Activated T-helper 1 cell treated with anti-CD3 and anti-CD28 coated beads, Interleukin-12 subunit alpha, Interleukin-12 subunit beta, Interleukin-2, Interleukin-4 antibody, amounts not matched to agents 30 ng/mL and 10 ng/mL and 1 ng/mL, durations not matched to agents 14 hours and 24 hours and 36 hours (primary cell): ENCODE data around the gene ADGRA1. TPM values are rescaled to one million over a fixed set of nuclear protein-coding genes. Genes with fewer than 3 reads are reported as not detected.

ENCODE experiments used
- DNase-seq: peaks from one replicate; pipeline ENCODE4 v3.0.0; 2021; ENCODE audit warnings: low spot score
- H3K27ac Mint-ChIP-seq: one replicate; pipeline ENCODE4 v1.8.0; 2021; ENCODE audit warnings: mild to moderate bottlenecking, mixed read lengths
- H3K27me3 Mint-ChIP-seq: one replicate; pipeline ENCODE4 v1.8.0; 2022; ENCODE audit warnings: mild to moderate bottlenecking, moderate library complexity, mixed read lengths; ENCODE audit not compliant: insufficient read depth
- H3K36me3 Mint-ChIP-seq: one replicate; pipeline ENCODE4 v1.8.0; 2021; ENCODE audit warnings: low read depth, mixed read lengths
- H3K4me1 Mint-ChIP-seq: one replicate; pipeline ENCODE4 v1.8.0; 2021; ENCODE audit warnings: low read depth, mixed read lengths
- H3K4me3 Mint-ChIP-seq: one replicate; pipeline ENCODE4 v1.8.0; 2021; ENCODE audit warnings: mild to moderate bottlenecking, moderate library complexity, mixed read lengths
- H3K9me3 Mint-ChIP-seq: one replicate; pipeline ENCODE4 v1.8.0; 2021; ENCODE audit warnings: mixed read lengths
- intact Hi-C: fragments of 100-400 bp; cut with micrococcal nuclease; formaldehyde crosslinking; loops from one replicate; pipeline ENCODE4 v1.15.1; 2024
- total RNA-seq: library from RNA; stranded (reverse); gene quantifications from 2 replicates; pipeline ENCODE4 v1.2.3, GENCODE V29; 2022

The ADGRA1 gene, protein sequence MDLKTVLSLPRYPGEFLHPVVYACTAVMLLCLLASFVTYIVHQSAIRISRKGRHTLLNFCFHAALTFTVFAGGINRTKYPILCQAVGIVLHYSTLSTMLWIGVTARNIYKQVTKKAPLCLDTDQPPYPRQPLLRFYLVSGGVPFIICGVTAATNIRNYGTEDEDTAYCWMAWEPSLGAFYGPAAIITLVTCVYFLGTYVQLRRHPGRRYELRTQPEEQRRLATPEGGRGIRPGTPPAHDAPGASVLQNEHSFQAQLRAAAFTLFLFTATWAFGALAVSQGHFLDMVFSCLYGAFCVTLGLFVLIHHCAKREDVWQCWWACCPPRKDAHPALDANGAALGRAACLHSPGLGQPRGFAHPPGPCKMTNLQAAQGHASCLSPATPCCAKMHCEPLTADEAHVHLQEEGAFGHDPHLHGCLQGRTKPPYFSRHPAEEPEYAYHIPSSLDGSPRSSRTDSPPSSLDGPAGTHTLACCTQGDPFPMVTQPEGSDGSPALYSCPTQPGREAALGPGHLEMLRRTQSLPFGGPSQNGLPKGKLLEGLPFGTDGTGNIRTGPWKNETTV
- total RNA-seq: not detected in 2 replicates

DNA sequence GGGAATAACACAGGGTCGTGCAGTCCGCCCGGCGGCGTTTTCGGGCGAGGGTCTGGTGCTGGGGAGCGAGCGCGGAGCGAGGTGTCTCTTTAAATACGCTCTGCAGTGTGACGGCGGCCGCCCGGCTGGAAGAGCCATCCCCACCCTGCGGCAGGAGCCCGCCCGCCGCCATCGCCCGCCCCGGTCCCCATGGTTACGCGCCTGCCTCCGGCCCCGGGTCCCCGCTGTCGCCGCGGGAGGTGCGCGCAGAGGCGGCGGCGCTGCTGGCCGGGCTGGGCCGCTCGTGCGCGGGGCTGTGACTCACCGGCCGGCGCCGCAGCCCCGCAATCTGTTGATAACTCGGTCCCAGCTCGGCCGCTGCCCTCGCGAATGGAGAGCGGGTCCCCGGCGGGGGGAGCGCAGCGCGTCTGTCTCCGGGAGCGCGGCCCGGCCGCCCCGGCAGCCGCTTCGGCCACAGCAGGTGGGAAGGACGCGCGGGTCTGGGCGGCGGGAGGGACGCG, at the start of gene ADGRA1:
Gene ADGRA1 (plus strand): TSS at position 246 of the 500 bp plus-strand sequence. CDS start 986 bp downstream, outside the sequence.
- DNase-seq: no peak
- Mint-ChIP-seq H3K36me3 (no peaks in the 10 kb centered on the region), H3K27me3 (peaks cover 14% of the 10 kb centered on the region), H3K4me1 (no peaks in the 10 kb centered on the region), H3K9me3 (no peaks in the 10 kb centered on the region), H3K27ac (no peak within 1 kb of the TSS), H3K4me3 (no peak within 1 kb of the TSS)
- intact Hi-C loops: no loop called here

DNA sequence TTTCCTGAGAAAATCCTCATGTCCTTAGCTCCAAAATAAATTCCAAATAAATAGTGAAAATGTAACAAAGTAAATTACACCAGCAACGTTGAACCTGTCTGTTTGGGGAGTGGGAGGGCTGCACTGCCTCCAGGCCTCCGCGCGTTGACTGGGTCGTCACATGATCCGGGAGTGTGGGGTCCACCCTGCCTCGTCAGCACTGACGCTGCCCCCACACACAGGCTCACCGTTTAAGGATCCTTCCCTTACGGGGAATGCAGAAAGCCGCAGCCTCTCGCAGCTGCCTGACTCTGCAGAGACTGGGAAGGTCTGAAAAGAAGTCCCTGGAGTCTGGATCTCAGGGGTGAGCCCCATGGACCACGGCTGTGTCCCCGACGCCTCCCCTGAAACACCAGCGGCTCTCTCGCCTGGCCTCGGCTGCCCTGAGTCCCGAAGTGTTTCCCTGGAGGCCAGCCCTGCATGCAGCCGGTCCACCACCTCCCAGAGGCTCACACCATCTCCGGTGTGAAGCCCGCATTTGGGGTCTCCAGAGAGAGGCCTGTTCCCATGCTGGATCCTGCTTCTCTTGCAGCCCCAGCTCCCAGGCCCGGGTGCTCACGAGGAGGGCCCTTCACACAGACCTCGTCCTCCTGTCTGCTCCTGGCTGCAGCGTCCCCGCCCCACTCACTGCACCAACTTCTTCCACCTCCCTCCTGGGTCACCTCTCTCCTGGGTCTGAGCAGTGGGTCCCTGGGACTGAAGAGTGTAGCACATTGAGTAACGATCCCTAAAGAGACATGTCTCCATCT, 49.5 kb upstream of the ADGRA1 start:
- no peak overlapping the region for H3K4me3 Mint-ChIP-seq
- no peak overlapping the region for H3K27ac Mint-ChIP-seq
- H3K27me3 Mint-ChIP-seq: peaks cover 2% of the 10 kb centered on the region
- no peak for DNase-seq
- no peaks in the 10 kb centered on the region for H3K36me3 Mint-ChIP-seq
- intact Hi-C loops: no loop called here
- no peaks in the 10 kb centered on the region for H3K4me1 Mint-ChIP-seq
- H3K9me3 Mint-ChIP-seq: no peaks in the 10 kb centered on the region

GRCh38 chr10:133039107-133039802, 48.5 kb upstream of the ADGRA1 start:
- Mint-ChIP-seq H3K27ac (no peak overlapping the region), H3K9me3 (no peaks in the 10 kb centered on the region), H3K27me3 (peaks cover 2% of the 10 kb centered on the region), H3K4me3 (no peak overlapping the region), H3K4me1 (no peaks in the 10 kb centered on the region), H3K36me3 (no peaks in the 10 kb centered on the region)
- intact Hi-C loops: no loop called here
- no peak for DNase-seq

DNA sequence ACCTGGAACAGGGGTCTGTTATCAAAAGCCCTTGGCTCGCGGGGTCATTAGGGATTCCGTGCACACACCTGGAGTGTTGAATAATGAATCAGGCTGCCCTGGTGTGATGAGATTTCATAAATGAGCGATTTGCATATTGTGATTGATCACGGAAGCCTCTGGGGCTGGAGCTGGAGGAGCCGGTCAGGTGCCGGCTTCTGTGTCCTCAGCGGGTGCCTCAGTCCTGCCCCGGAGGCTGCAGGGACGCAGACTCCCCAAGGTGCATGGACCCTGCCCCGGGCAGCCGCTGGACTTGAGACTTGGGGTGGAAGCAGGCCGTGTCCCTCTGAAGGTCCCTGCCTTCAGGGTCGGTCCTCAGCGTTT, 47.9 kb upstream of the ADGRA1 start:
- H3K4me1 Mint-ChIP-seq: no peaks in the 10 kb centered on the region
- peaks cover 2% of the 10 kb centered on the region for H3K27me3 Mint-ChIP-seq
- DNase-seq: no peak
- intact Hi-C loops: no loop called here
- H3K36me3 Mint-ChIP-seq: no peaks in the 10 kb centered on the region
- no peak overlapping the region for H3K27ac Mint-ChIP-seq
- H3K9me3 Mint-ChIP-seq: no peaks in the 10 kb centered on the region
- H3K4me3 Mint-ChIP-seq: no peak overlapping the region

GRCh38 chr10:133040198-133040597, 47.5 kb upstream of the ADGRA1 start:
- Mint-ChIP-seq H3K27ac (no peak overlapping the region), H3K36me3 (no peaks in the 10 kb centered on the region), H3K4me3 (no peak overlapping the region)

GRCh38 chr10:133041101-133041500, 46.6 kb upstream of the ADGRA1 start:
- no peak overlapping the region for H3K27ac Mint-ChIP-seq
- H3K4me1 Mint-ChIP-seq: no peaks in the 10 kb centered on the region
- H3K9me3 Mint-ChIP-seq: no peaks in the 10 kb centered on the region
- no peak for DNase-seq
- intact Hi-C loops: no loop called here
- H3K4me3 Mint-ChIP-seq: no peak overlapping the region
- no peaks in the 10 kb centered on the region for H3K36me3 Mint-ChIP-seq
- no peaks in the 10 kb centered on the region for H3K27me3 Mint-ChIP-seq

More at GRCh38 chr10:133040198-133040597, 47.5 kb upstream of the ADGRA1 start:
- peaks cover 2% of the 10 kb centered on the region for H3K27me3 Mint-ChIP-seq
- intact Hi-C loops: no loop called here
- no peak for DNase-seq
- H3K9me3 Mint-ChIP-seq: no peaks in the 10 kb centered on the region
- no peaks in the 10 kb centered on the region for H3K4me1 Mint-ChIP-seq

DNA sequence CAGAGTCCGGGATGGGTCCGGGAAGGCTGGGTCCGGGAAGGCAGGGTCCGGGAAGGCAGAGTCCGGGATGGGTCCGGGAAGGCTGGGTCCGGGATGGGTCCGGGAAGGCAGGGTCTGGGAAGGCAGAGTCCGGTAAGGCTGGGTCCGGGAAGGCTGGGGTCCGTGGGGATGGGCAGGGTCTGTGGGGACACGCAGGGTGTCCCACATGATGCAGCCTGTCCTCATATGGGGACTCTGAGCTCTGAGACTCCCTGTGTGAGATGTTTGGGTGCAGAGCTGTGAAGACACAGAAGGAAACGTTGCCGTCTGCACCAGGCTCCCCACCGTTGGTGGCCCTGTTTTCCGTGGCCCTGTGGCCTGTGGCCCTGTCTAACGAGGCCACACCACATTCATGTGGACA, 45.7 kb upstream of the ADGRA1 start:
- H3K9me3 Mint-ChIP-seq: no peaks in the 10 kb centered on the region
- no peak for DNase-seq
- no peaks in the 10 kb centered on the region for H3K36me3 Mint-ChIP-seq
- intact Hi-C loops: no loop called here
- H3K4me3 Mint-ChIP-seq: no peak overlapping the region
- no peaks in the 10 kb centered on the region for H3K27me3 Mint-ChIP-seq
- no peak overlapping the region for H3K27ac Mint-ChIP-seq
- H3K4me1 Mint-ChIP-seq: no peaks in the 10 kb centered on the region

DNA sequence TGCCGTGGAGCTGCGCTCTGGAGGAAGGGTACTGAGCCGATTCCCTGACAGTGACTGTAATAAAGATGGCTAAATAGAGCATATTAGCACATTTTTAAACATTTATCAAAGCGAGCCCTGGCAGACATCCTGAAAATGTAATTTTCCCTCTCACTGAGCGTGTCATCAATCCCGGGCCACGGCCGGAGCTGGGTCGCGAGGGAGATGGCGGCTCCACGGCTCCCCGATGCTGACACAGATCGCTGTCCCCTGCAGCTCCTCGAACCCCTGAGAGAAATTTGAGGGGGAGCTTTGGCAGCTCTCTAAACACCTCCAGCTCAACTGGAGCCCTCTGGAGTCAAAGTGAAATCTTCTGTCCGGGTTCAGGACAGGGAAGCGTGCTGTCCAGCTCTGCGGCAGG, 44.9 kb upstream of the ADGRA1 start:
- DNase-seq: no peak
- intact Hi-C loops: no loop called here
- no peaks in the 10 kb centered on the region for H3K4me1 Mint-ChIP-seq
- H3K4me3 Mint-ChIP-seq: no peak overlapping the region
- no peaks in the 10 kb centered on the region for H3K9me3 Mint-ChIP-seq
- H3K27me3 Mint-ChIP-seq: no peaks in the 10 kb centered on the region
- H3K27ac Mint-ChIP-seq: no peak overlapping the region
- H3K36me3 Mint-ChIP-seq: no peaks in the 10 kb centered on the region

DNA sequence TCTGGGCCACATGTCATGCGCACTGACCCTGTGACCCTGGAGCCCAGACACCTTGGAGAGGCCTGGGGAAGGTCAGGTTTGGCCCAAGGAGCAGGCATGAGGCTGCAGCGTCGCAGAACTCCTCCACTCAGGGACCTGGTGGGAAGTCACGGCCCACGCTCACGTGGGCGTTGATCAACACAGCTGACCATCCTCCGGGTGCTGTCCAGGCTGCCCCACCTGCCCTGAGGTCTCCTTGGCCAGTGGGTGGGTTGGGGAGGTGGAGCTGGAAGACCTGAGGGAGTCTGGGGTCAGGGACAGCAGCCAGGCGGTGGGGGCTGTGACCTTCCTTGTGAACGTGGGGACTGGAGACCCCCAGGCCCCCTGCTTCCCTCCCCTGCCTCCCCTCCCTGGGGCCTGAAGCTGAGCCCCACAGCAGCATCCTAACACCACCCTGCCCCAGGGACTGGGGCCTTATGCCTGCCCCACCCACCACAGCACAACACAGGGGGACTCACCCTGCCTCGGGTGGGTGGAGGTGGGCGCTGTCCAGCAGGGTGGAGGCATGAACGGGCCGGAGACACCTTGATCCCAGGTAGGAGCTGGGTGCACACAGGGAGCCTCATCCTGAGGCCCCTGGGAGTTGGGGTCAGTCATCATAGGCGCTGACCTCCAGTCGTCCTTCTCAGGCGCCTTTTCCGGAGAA, 44.0 kb upstream of the ADGRA1 start:
- intact Hi-C loops: no loop called here
- Mint-ChIP-seq H3K9me3 (no peaks in the 10 kb centered on the region), H3K4me1 (no peaks in the 10 kb centered on the region), H3K27me3 (no peaks in the 10 kb centered on the region), H3K36me3 (no peaks in the 10 kb centered on the region), H3K27ac (no peak overlapping the region), H3K4me3 (no peak overlapping the region)
- no peak for DNase-seq

DNA sequence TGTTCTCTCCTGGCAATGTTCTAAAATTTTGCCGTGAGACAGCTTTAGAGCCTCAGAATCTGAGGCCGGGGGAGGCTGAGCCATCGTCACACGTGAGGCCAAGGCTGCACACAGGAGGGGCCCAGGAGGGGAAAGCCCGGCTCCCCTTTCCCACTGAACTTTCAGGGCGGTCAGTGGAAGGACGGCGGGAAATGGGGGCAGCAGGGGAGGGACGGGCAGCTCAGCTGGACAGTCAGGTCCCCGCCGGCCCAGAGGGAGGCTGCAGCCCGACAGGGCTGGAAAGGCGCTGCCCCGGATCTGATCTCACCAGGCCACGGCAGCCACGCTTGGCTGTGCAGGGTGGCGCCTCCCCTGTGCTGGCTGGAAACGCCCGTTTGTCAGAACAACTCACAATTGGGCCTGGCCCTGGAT, 43.3 kb upstream of the ADGRA1 start:
- intact Hi-C loops: no loop called here
- H3K4me3 Mint-ChIP-seq: no peak overlapping the region
- no peak overlapping the region for H3K27ac Mint-ChIP-seq
- no peak for DNase-seq
- no peaks in the 10 kb centered on the region for H3K4me1 Mint-ChIP-seq
- H3K27me3 Mint-ChIP-seq: no peaks in the 10 kb centered on the region
- H3K36me3 Mint-ChIP-seq: no peaks in the 10 kb centered on the region
- no peaks in the 10 kb centered on the region for H3K9me3 Mint-ChIP-seq

DNA sequence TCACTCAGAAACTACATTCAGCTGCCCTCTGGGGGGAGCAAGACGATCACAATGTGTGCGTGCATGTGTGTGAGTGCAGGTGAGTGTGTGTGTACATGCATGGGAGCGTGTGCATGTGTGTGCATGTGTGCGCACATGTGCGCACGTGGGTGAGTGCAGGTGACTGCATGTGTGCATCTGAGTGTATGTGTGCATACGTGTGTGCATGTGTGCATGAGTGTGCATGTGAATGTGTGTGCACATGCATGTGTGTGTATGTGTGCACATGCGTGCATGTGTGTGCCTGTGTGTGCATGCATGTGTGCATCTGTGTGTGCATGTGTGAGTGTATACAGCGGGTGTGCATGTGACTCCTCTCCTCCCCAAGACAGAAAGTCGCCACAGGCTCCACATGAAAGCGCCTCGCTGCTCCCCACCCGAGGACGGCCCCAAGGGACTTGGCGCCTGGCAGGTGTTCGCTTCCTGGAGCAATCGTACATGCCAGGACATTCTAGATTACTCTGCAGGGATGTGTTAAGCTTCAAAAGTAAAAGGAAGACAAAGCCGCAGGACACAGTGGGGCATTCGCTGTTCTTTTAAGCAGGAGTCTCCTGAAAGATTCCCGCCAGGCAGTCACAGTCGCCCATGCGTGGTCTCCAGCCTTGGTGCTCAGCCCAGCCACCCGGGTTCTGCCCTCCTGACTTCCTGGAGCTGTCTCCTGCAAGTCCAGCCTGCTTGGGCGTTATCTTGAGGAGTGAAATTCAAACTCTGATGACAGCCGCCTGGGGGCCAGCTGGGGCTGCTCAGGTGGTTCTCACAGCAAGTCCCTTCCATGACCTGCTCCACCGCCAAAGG, 42.0 kb upstream of the ADGRA1 start:
- Mint-ChIP-seq H3K27ac (no peak overlapping the region), H3K4me1 (no peaks in the 10 kb centered on the region), H3K9me3 (no peaks in the 10 kb centered on the region), H3K36me3 (no peaks in the 10 kb centered on the region), H3K27me3 (no peaks in the 10 kb centered on the region), H3K4me3 (no peak overlapping the region)
- intact Hi-C loops: no loop called here
- no peak for DNase-seq

GRCh38 chr10:133046390-133046765, 41.3 kb upstream of the ADGRA1 start:
- intact Hi-C loops: no loop called here
- Mint-ChIP-seq H3K27me3 (no peaks in the 10 kb centered on the region), H3K4me3 (no peak overlapping the region), H3K36me3 (no peaks in the 10 kb centered on the region), H3K4me1 (no peaks in the 10 kb centered on the region), H3K9me3 (no peaks in the 10 kb centered on the region), H3K27ac (no peak overlapping the region)
- no peak for DNase-seq
